ENCODE measurements around the gene TMEM270. TPM values are rescaled to one million over a fixed set of nuclear protein-coding genes. Genes with fewer than 3 reads are reported as not detected.

Gene TMEM270
- total RNA-seq, 1 experiment from 2014 or later, result 0.28 TPM

GRCh38 chr7:73831584-73831833 lies 29.4 kb upstream of the TMEM270 start:
- POLR2A ChIA-PET, result interaction anchor here (1.5 to 5.7 kb wide), 6 partner anchors 10 to 252 kb away, joined by 4 to 91 read pairs (median 8); partner anchors contain the start of genes ABHD11, LIMK1 and METTL27
- H3K4me1 Mint-ChIP-seq, result peaks cover 71% of the 10 kb centered on the region
- TF ChIP-seq PRRX2 (CRISPR knock-in tag; IDR thresholded peaks at IDR 0.05) (no peak), CBFB (CRISPR knock-in tag; IDR thresholded peaks at IDR 0.05; ENCODE audit: low read depth) (no peak), ZNF317 (CRISPR knock-in tag; IDR thresholded peaks at IDR 0.05; ENCODE audit: borderline replicate concordance, low read depth) (no peak), ZNF416 (CRISPR knock-in tag; IDR thresholded peaks at IDR 0.05) (no peak), ZNF138 (CRISPR knock-in tag; conservative IDR thresholded peaks at IDR 0.05) (no peak), GTF2I (CRISPR knock-in tag; conservative IDR thresholded peaks at IDR 0.05) (no peak), JAZF1 (CRISPR knock-in tag; IDR thresholded peaks at IDR 0.05) (no peak), TEAD4 (CRISPR knock-in tag; IDR thresholded peaks at IDR 0.05) (no peak), ATF1 (CRISPR knock-in tag; IDR thresholded peaks at IDR 0.05) (no peak), ZNF671 (CRISPR knock-in tag; IDR thresholded peaks at IDR 0.05) (no peak)
- H3K4me3 Mint-ChIP-seq, result peak overlapping the region; percentile 74
- H3K9me3 Mint-ChIP-seq, result no peaks in the 10 kb centered on the region
- H3K27ac Mint-ChIP-seq, result peak overlapping the region; percentile 99
- CTCF ChIA-PET, result interaction anchor here (1.6 to 7.9 kb wide), 3 partner anchors 10 to 23 kb away, joined by 4 to 68 read pairs (median 28); partner anchors contain the start of gene METTL27
- H3K27me3 Mint-ChIP-seq (ENCODE audit: low read depth), result no peaks in the 10 kb centered on the region; the same call in 1 of the 2 replicates
- DNase-seq (ENCODE audit: low spot score), result no peak
- H3K36me3 Mint-ChIP-seq, result peaks cover 5% of the 10 kb centered on the region
- no peak for ATAC-seq

- H3K4me3 Mint-ChIP-seq, result peak overlapping the region; percentile 74
- POLR2A ChIA-PET, result interaction anchor here (0.8 to 5.7 kb wide), 9 partner anchors 10 to 251 kb away, joined by 3 to 91 read pairs (median 7); partner anchors contain the start of genes ABHD11, LIMK1 and METTL27
- no peaks in the 10 kb centered on the region for H3K9me3 Mint-ChIP-seq
- CTCF ChIA-PET, result interaction anchor here (0.6 to 7.9 kb wide), 7 partner anchors 9 to 225 kb away, joined by 3 to 68 read pairs (median 4); partner anchors contain the start of gene METTL27
- peak overlapping the region; percentile 99 for H3K27ac Mint-ChIP-seq
- ATAC-seq, result peak; percentile 79
- peaks cover 5% of the 10 kb centered on the region for H3K36me3 Mint-ChIP-seq
- peak; percentile 88 for DNase-seq (ENCODE audit: low spot score)
- no peaks in the 10 kb centered on the region; the same call in 1 of the 2 replicates for H3K27me3 Mint-ChIP-seq (ENCODE audit: low read depth)
- H3K4me1 Mint-ChIP-seq, result peaks cover 65% of the 10 kb centered on the region
- TF ChIP-seq JAZF1 (CRISPR knock-in tag; IDR thresholded peaks at IDR 0.05) (no peak), FOXP1 (CRISPR knock-in tag; IDR thresholded peaks at IDR 0.05; ENCODE audit: borderline replicate concordance) (peak; percentile 37; the same call in 1 of the 2 replicates), KAT7 (CRISPR knock-in tag; IDR thresholded peaks at IDR 0.05; ENCODE audit: borderline replicate concordance) (no peak), FOXJ3 (CRISPR knock-in tag; IDR thresholded peaks at IDR 0.05; ENCODE audit: borderline replicate concordance) (no peak), ESRRA (CRISPR knock-in tag; IDR thresholded peaks at IDR 0.05; ENCODE audit: borderline replicate concordance) (no peak), NFE2L1 (CRISPR knock-in tag; IDR thresholded peaks at IDR 0.05) (peak; percentile 78; the same call in 1 of the 2 replicates), TEAD4 (CRISPR knock-in tag; IDR thresholded peaks at IDR 0.05) (no peak), ATF6 (CRISPR knock-in tag; IDR thresholded peaks at IDR 0.05) (no peak), ZBTB43 (CRISPR knock-in tag; IDR thresholded peaks at IDR 0.05) (peak; percentile 74), ZNF121 (CRISPR knock-in tag; IDR thresholded peaks at IDR 0.05) (peak; percentile 94), ETV6 (CRISPR knock-in tag; IDR thresholded peaks at IDR 0.05) (peak; percentile 68; the same call in 1 of the 2 replicates), ZNF281 (CRISPR knock-in tag; IDR thresholded peaks at IDR 0.05) (peak; percentile 98), GRHL2 (CRISPR knock-in tag; IDR thresholded peaks at IDR 0.05; ENCODE audit: insufficient replicate concordance, severe bottlenecking) (no peak), PRDM15 (CRISPR knock-in tag; IDR thresholded peaks at IDR 0.05) (0 out of 2 replicates have a peak, but pooled peaks have one; percentile 18), PRRX2 (CRISPR knock-in tag; IDR thresholded peaks at IDR 0.05) (no peak; the same call in 1 of the 2 replicates), NR2C2 (CRISPR knock-in tag; IDR thresholded peaks at IDR 0.05) (no peak), ZNF219 (CRISPR knock-in tag; IDR thresholded peaks at IDR 0.05; ENCODE audit: borderline replicate concordance) (0 out of 2 replicates have a peak, but pooled peaks have one; percentile 38), ZNF263 (CRISPR knock-in tag; IDR thresholded peaks at IDR 0.05; ENCODE audit: low read depth) (no peak)
These were observed 28.9 kb upstream of the TMEM270 start for GRCh38 chr7:73831834-73832651.

Measured in WTC11 (cell line).